CD14-positive monocyte (primary cell): ENCODE measurements around the gene ERCC6L2. TPM values are rescaled to one million over a fixed set of nuclear protein-coding genes. Genes with fewer than 3 reads are reported as not detected.

Experiments used
- DNase-seq, 3 donors: peaks; one replicate each; pipeline ENCODE4 v3.0.0-alpha.2; 2011 to 2022
- H2AFZ ChIP-seq: 2 replicates; pipeline ENCODE4 v1.6.0; 2012; ENCODE audit warnings: mild to moderate bottlenecking, low read depth, low read length, inconsistent platforms; ENCODE audit not compliant: insufficient read depth, poor library complexity, severe bottlenecking
- H3K27ac ChIP-seq, 2 donors: 1 replicate in 1 of 2; 2 replicates in 1 of 2; pipeline ENCODE4 v1.5.1; 2012 to 2013; ENCODE audit warnings: low read length in 2 of 2, control low read depth in 1 of 2, inconsistent platforms in 1 of 2, low read depth in 1 of 2, mild to moderate bottlenecking in 1 of 2
- H3K27me3 ChIP-seq, 2 donors: one replicate each; pipeline versions ENCODE4 v1.6.0 to v1.6.1; 2011 to 2013; ENCODE audit warnings: low read length in 2 of 2; ENCODE audit not compliant: control insufficient read depth in 2 of 2, insufficient read depth in 2 of 2
- H3K36me3 ChIP-seq, 2 donors: replicated peaks in 1 of 2; 1 replicate in 1 of 2; 2 replicates in 1 of 2; pipeline versions ENCODE4 v1.5.1 to v1.6.1; 2012 to 2013; ENCODE audit warnings: low read length in 2 of 2, control low read depth in 1 of 2, inconsistent platforms in 1 of 2, mild to moderate bottlenecking in 1 of 2; ENCODE audit not compliant: insufficient read depth in 2 of 2, control insufficient read depth in 1 of 2
- H3K4me1 ChIP-seq, 2 donors: 1 replicate in 1 of 2; 2 replicates in 1 of 2; pipeline versions ENCODE4 v1.5.1 to v1.6.1; 2012 to 2013; ENCODE audit warnings: low read length in 2 of 2, control low read depth in 1 of 2, inconsistent platforms in 1 of 2, mild to moderate bottlenecking in 1 of 2, moderate library complexity in 1 of 2; ENCODE audit not compliant: insufficient read depth in 2 of 2, control insufficient read depth in 1 of 2
- H3K4me2 ChIP-seq: replicated peaks from 2 replicates; pipeline ENCODE3; 2012; ENCODE audit warnings: low read length, moderate library complexity, mild to moderate bottlenecking; ENCODE audit not compliant: poor library complexity, severe bottlenecking; ENCODE audit errors: extremely low read depth
- H3K4me3 ChIP-seq, 3 experiments: fragments of 200-600 bp in 1 of 3; sonication (generic) in 1 of 3; replicated peaks in 1 of 3; 1 replicate in 2 of 3; 2 replicates in 1 of 3; pipeline ENCODE4 v1.5.1; 2011 to 2013; ENCODE audit warnings: low read length in 3 of 3, mild to moderate bottlenecking in 3 of 3, control low read depth in 2 of 3, low read depth in 2 of 3, inconsistent platforms in 1 of 3, moderate library complexity in 1 of 3
- H3K79me2 ChIP-seq: 2 replicates; pipeline ENCODE4 v1.6.0; 2012; ENCODE audit warnings: mild to moderate bottlenecking, control low read depth, inconsistent platforms, low read length, moderate library complexity; ENCODE audit not compliant: insufficient read depth
- H3K9ac ChIP-seq: 2 replicates; pipeline ENCODE4 v1.6.0; 2017; ENCODE audit warnings: low read length, mild to moderate bottlenecking; ENCODE audit not compliant: insufficient read depth, poor library complexity, severe bottlenecking
- H3K9me3 ChIP-seq, 2 donors: replicated peaks in 1 of 2; 1 replicate in 1 of 2; 2 replicates in 1 of 2; pipeline versions ENCODE4 v1.5.1 to v1.6.1; 2012 to 2013; ENCODE audit warnings: low read length in 2 of 2, control low read depth in 1 of 2; ENCODE audit not compliant: control insufficient read depth in 1 of 2, insufficient read depth in 1 of 2
- H4K20me1 ChIP-seq: 2 replicates; pipeline ENCODE4 v1.6.0; 2012; ENCODE audit warnings: mild to moderate bottlenecking, low read length, control low read depth, moderate library complexity; ENCODE audit not compliant: insufficient read depth
- H3K27ac Mint-ChIP-seq, 7 donors: one replicate each; pipeline ENCODE4 v1.8.0; 2020; ENCODE audit warnings: mild to moderate bottlenecking in 7 of 7, mixed read lengths in 7 of 7, moderate library complexity in 6 of 7, inconsistent platforms in 2 of 7
- H3K27me3 Mint-ChIP-seq, 3 donors: one replicate each; pipeline ENCODE4 v1.8.0; 2021 to 2022; ENCODE audit warnings: low read depth in 3 of 3, mild to moderate bottlenecking in 3 of 3, mixed read lengths in 3 of 3, moderate library complexity in 3 of 3, inconsistent platforms in 1 of 3
- H3K36me3 Mint-ChIP-seq, 2 donors: one replicate each; pipeline ENCODE4 v1.8.0; 2020; ENCODE audit warnings: mixed read lengths in 2 of 2, inconsistent platforms in 1 of 2, mild to moderate bottlenecking in 1 of 2
- H3K4me1 Mint-ChIP-seq: one replicate; pipeline ENCODE4 v1.8.0; 2020; ENCODE audit warnings: mild to moderate bottlenecking, mixed read lengths
- H3K4me3 Mint-ChIP-seq, 2 donors: one replicate each; pipeline ENCODE4 v1.8.0; 2020; ENCODE audit warnings: mild to moderate bottlenecking in 2 of 2, mixed read lengths in 2 of 2, moderate library complexity in 1 of 2
- H3K9me3 Mint-ChIP-seq, 7 donors: one replicate each; pipeline ENCODE4 v1.8.0; 2020 to 2022; ENCODE audit warnings: mixed read lengths in 7 of 7, mild to moderate bottlenecking in 6 of 7, moderate library complexity in 6 of 7, inconsistent platforms in 2 of 7
- WGBS: methylation state at CpG from one replicate; pipeline ENCODE4 v1.1.5; 2013; ENCODE audit warnings: missing lambda C conversion rate; ENCODE audit not compliant: insufficient coverage; 5-methylcytosine and 5-hydroxymethylcytosine counted together
- intact Hi-C, 2 donors: fragments of 100-400 bp; cut with micrococcal nuclease; formaldehyde crosslinking; loops; one replicate each; pipeline versions ENCODE4 v1.15.0 to v1.15.1; 2023
- polyA plus RNA-seq, 3 donors: library from polyadenylated mRNA; depleted of rRNA in 1 of 3; unstranded in 2 of 3; stranded (reverse) in 1 of 3; fragments of 300-500 nt in 2 of 3; fragments of >200 nt in 1 of 3; fragmentation: Illumina TruSeq in 2 of 3; gene quantifications; 1 replicate in 2 of 3; 2 replicates in 1 of 3; pipeline ENCODE4 v1.2.3, GENCODE V29; 2012 to 2021
- TF ChIP-seq, protein P1 (sequence below): fragments of 200-600 bp; IDR thresholded peaks from one replicate; pipeline ENCODE4 v1.8.0; 2022; ENCODE audit warnings: antibody characterized with exemption, mild to moderate bottlenecking

ERCC6L2 gene
- polyA plus RNA-seq, 3 donors, result 7.1 to 18.9 (median 7.2) TPM

DNA sequence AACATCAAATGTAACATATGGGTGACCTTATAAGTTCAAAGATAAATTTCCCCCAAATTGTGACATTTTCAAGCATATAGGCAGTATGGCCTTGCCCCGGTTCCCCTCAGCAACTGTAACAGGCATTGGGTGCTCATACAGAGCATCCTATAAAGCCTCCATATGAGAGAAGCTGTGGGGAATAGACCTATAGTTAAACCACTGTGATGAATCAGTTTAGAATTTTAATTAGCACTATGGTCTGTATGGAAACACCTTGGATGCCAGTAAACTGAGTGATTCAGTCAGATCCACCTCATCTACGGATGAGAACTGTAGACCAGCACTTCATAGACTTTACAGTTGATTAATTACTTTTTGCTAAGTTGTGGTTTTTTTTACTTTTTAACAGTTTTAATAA lies 79.4 kb downstream of the ERCC6L2 start:
- TF ChIP-seq, protein P1, sequence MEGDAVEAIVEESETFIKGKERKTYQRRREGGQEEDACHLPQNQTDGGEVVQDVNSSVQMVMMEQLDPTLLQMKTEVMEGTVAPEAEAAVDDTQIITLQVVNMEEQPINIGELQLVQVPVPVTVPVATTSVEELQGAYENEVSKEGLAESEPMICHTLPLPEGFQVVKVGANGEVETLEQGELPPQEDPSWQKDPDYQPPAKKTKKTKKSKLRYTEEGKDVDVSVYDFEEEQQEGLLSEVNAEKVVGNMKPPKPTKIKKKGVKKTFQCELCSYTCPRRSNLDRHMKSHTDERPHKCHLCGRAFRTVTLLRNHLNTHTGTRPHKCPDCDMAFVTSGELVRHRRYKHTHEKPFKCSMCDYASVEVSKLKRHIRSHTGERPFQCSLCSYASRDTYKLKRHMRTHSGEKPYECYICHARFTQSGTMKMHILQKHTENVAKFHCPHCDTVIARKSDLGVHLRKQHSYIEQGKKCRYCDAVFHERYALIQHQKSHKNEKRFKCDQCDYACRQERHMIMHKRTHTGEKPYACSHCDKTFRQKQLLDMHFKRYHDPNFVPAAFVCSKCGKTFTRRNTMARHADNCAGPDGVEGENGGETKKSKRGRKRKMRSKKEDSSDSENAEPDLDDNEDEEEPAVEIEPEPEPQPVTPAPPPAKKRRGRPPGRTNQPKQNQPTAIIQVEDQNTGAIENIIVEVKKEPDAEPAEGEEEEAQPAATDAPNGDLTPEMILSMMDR, result no peak
- peaks cover 6 to 13% of the 10 kb centered on the region in 2 donors for H3K9me3 ChIP-seq
- H3K27ac Mint-ChIP-seq, result no peak overlapping the region
- no peaks in the 10 kb centered on the region for H3K79me2 ChIP-seq
- H3K4me1 Mint-ChIP-seq, result no peaks in the 10 kb centered on the region
- no peak overlapping the region for H3K4me2 ChIP-seq
- no peak overlapping the region for H3K9ac ChIP-seq
- no peak overlapping the region for H3K4me3 ChIP-seq
- no peaks in the 10 kb centered on the region for H3K4me1 ChIP-seq
- H3K27me3 Mint-ChIP-seq, result no peaks in the 10 kb centered on the region
- H3K9me3 Mint-ChIP-seq, result peaks cover 6 to 15% (median 13%) of the 10 kb centered on the region in 7 donors
- H3K4me3 Mint-ChIP-seq, result no peak overlapping the region
- no peak overlapping the region for H2AFZ ChIP-seq
- H3K36me3 ChIP-seq, result peaks cover 8 to 18% of the 10 kb centered on the region in 2 donors
- DNase-seq, result no peak
- H3K27ac ChIP-seq, result no peak overlapping the region
- intact Hi-C loops, result no loop called here
- H3K36me3 Mint-ChIP-seq, result peaks cover 20 to 36% of the 10 kb centered on the region in 2 donors
- no peaks in the 10 kb centered on the region for H3K27me3 ChIP-seq
- H4K20me1 ChIP-seq, result no peaks in the 10 kb centered on the region
- no CpG with 5 or more reads among the region's 2 CpGs for WGBS

DNA sequence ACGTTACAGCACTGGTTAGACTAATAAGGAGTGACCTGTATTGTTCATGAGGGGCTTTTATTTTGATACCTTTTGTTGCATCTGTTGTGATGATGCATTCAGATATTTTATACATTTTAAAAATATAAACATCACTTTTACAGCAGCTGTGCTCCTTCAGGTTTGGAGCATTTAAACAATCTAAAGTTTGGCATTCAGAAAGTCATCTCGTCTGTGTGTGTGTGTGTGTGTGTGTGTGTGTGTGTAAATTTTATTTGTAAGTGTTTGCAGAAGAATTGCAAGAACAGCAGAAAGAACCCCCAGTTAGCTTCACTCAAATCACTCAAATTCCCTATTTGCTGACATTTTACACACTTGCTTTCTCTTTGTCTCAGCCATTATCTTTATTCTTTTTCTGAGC lies 87.4 kb downstream of the ERCC6L2 start:
- Histone ChIP-seq H4K20me1 (no peaks in the 10 kb centered on the region), H3K27ac (no peak overlapping the region), H3K4me2 (no peak overlapping the region), H3K4me3 (no peak overlapping the region), H3K79me2 (no peaks in the 10 kb centered on the region), H3K27me3 (no peaks in the 10 kb centered on the region), H3K9ac (no peak overlapping the region), H2AFZ (no peak overlapping the region), H3K4me1 (no peaks in the 10 kb centered on the region), H3K9me3 (no peaks in the 10 kb centered on the region), H3K36me3 (peaks cover 2 to 16% of the 10 kb centered on the region in 2 donors)
- 80% methylated on average over 1 of the region's 2 CpGs for WGBS
- no peak for DNase-seq
- Mint-ChIP-seq H3K4me3 (no peak overlapping the region), H3K9me3 (peaks cover 0 to 7% (median 3%) of the 10 kb centered on the region in 7 donors), H3K27me3 (peaks cover 0 to 1% (median 0%) of the 10 kb centered on the region in 3 donors), H3K4me1 (no peaks in the 10 kb centered on the region), H3K27ac (no peak overlapping the region), H3K36me3 (peaks cover 17 to 25% of the 10 kb centered on the region in 2 donors)
- intact Hi-C loops, result no loop called here
- TF ChIP-seq, protein P1, result no peak
